ENCODE data around the gene PARD3. TPM values are rescaled to one million over a fixed set of nuclear protein-coding genes. Genes with fewer than 3 reads are reported as not detected.

Gene PARD3
- total RNA-seq, 4 donors from 2014 or later, result 27.3 to 65.3 (median 55.6) TPM

- no peak for DNase-seq
- 28 to 34% methylated on average over 2 to 5 of the region's 5 CpGs for WGBS, 2 donors (ENCODE audit: low coverage in 1 of 2)
- peak overlapping the region in 1 of 4 donors; percentile 19 for H3K4me3 ChIP-seq
- in situ Hi-C loops (cut with MboI; ENCODE audit: low pct_ligation_motif_present in 1 of 4, low pct_unique_long_range_greater_than_20kb in 1 of 4, low sequenced_read_pairs in 3 of 4), result no loop called here
- peaks cover 8 to 44% (median 32%) of the 10 kb centered on the region in 4 donors for H3K4me1 ChIP-seq
- intact Hi-C loops (cut with DNase I; ENCODE audit: low total_unique reads), result no loop called here
- H3K27me3 ChIP-seq, result no peaks in the 10 kb centered on the region
- no peak for TF ChIP-seq POLR2A (IDR thresholded peaks at IDR 0.05)
- TF ChIP-seq POLR2AphosphoS5 (IDR thresholded peaks at IDR 0.05), result no peak
- TF ChIP-seq, protein P1, sequence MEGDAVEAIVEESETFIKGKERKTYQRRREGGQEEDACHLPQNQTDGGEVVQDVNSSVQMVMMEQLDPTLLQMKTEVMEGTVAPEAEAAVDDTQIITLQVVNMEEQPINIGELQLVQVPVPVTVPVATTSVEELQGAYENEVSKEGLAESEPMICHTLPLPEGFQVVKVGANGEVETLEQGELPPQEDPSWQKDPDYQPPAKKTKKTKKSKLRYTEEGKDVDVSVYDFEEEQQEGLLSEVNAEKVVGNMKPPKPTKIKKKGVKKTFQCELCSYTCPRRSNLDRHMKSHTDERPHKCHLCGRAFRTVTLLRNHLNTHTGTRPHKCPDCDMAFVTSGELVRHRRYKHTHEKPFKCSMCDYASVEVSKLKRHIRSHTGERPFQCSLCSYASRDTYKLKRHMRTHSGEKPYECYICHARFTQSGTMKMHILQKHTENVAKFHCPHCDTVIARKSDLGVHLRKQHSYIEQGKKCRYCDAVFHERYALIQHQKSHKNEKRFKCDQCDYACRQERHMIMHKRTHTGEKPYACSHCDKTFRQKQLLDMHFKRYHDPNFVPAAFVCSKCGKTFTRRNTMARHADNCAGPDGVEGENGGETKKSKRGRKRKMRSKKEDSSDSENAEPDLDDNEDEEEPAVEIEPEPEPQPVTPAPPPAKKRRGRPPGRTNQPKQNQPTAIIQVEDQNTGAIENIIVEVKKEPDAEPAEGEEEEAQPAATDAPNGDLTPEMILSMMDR (IDR thresholded peaks at IDR 0.05), result no peak
- no peak for TF ChIP-seq EP300 (IDR thresholded peaks at IDR 0.05; ENCODE audit: low read depth)
- no peaks in the 10 kb centered on the region for H3K36me3 ChIP-seq
- H3K9me3 ChIP-seq, result no peaks in the 10 kb centered on the region
- H3K27ac ChIP-seq, result peak overlapping the region; percentile 63 to 78 (median 64)
These were observed 74.8 kb downstream of the PARD3 start for GRCh38 chr10:34740321-34740720.

- Histone ChIP-seq H3K27ac (peak overlapping the region; percentile 63 to 78 (median 64)), H3K9me3 (no peaks in the 10 kb centered on the region), H3K36me3 (no peaks in the 10 kb centered on the region), H3K4me3 (peak overlapping the region in 1 of 4 donors; percentile 19), H3K4me1 (peaks cover 8 to 44% (median 32%) of the 10 kb centered on the region in 4 donors), H3K27me3 (no peaks in the 10 kb centered on the region)
- in situ Hi-C loops (cut with MboI; ENCODE audit: low pct_ligation_motif_present in 1 of 4, low pct_unique_long_range_greater_than_20kb in 1 of 4, low sequenced_read_pairs in 3 of 4), result no loop called here
- intact Hi-C loops (cut with DNase I; ENCODE audit: low total_unique reads), result no loop called here
- DNase-seq, result peak; percentile 39
- WGBS, 2 donors (ENCODE audit: low coverage in 1 of 2), result 18 to 21% methylated on average over 5 to 9 of the region's 9 CpGs
- peak; percentile 6 to 39 (median 24) for TF ChIP-seq POLR2AphosphoS5 (IDR thresholded peaks at IDR 0.05)
- TF ChIP-seq, protein P1 (IDR thresholded peaks at IDR 0.05), result no peak
These were observed 75.2 kb downstream of the PARD3 start for GRCh38 chr10:34739915-34740314.

GRCh38 chr10:34737772-34738169, 77.3 kb downstream of the PARD3 start:
- DNase-seq, result no peak
- Histone ChIP-seq H3K36me3 (no peaks in the 10 kb centered on the region), H3K4me1 (peaks cover 8 to 49% (median 30%) of the 10 kb centered on the region in 4 donors), H3K9me3 (no peaks in the 10 kb centered on the region), H3K27ac (peak overlapping the region; percentile 35 to 65 (median 48)), H3K27me3 (no peaks in the 10 kb centered on the region), H3K4me3 (no peak overlapping the region)
- TF ChIP-seq, protein P1 (IDR thresholded peaks at IDR 0.05), result no peak
- TF ChIP-seq POLR2A (IDR thresholded peaks at IDR 0.05), result no peak
- TF ChIP-seq POLR2AphosphoS5 (IDR thresholded peaks at IDR 0.05), result no peak
- no peak for TF ChIP-seq EP300 (IDR thresholded peaks at IDR 0.05; ENCODE audit: low read depth)
- in situ Hi-C loops (cut with MboI; ENCODE audit: low pct_ligation_motif_present in 1 of 4, low pct_unique_long_range_greater_than_20kb in 1 of 4, low sequenced_read_pairs in 3 of 4) (no loop called here), intact Hi-C loops (cut with DNase I; ENCODE audit: low total_unique reads) (no loop called here)
- 78 to 80% methylated on average over 3 to 7 of the region's 7 CpGs for WGBS, 2 donors (ENCODE audit: low coverage in 1 of 2)

- no peak for DNase-seq
- Histone ChIP-seq H3K36me3 (no peaks in the 10 kb centered on the region), H3K4me3 (no peak overlapping the region), H3K4me1 (peaks cover 8 to 55% (median 32%) of the 10 kb centered on the region in 4 donors), H3K27ac (peak overlapping the region; percentile 35 to 65 (median 48)), H3K9me3 (no peaks in the 10 kb centered on the region), H3K27me3 (no peaks in the 10 kb centered on the region)
- no peak for TF ChIP-seq POLR2A (IDR thresholded peaks at IDR 0.05)
- no peak for TF ChIP-seq EP300 (IDR thresholded peaks at IDR 0.05; ENCODE audit: low read depth)
- TF ChIP-seq, protein P1 (IDR thresholded peaks at IDR 0.05), result no peak
- in situ Hi-C loops (cut with MboI; ENCODE audit: low pct_ligation_motif_present in 1 of 4, low pct_unique_long_range_greater_than_20kb in 1 of 4, low sequenced_read_pairs in 3 of 4), result no loop called here
- intact Hi-C loops (cut with DNase I; ENCODE audit: low total_unique reads), result no loop called here
- 55 to 65% methylated on average over 6 to 12 of the region's 12 CpGs for WGBS, 2 donors (ENCODE audit: low coverage in 1 of 2)
These were observed 77.9 kb downstream of the PARD3 start for GRCh38 chr10:34736976-34737771.
